Measurements from ENCODE around the gene GDI1. TPM values are rescaled to one million over a fixed set of nuclear protein-coding genes. Genes with fewer than 3 reads are reported as not detected.

The GDI1 gene
- total and polyA plus RNA-seq, 9 of the 15 experiments (the other 6 are each of a cell fraction or from before 2014, with no cell fraction given) = 0.97 to 82.6 (median 37.5) TPM

- TF ChIP-seq CREB3 (tag; conservative IDR thresholded peaks at IDR 0.05; ENCODE audit: low read depth) = no peak
- TF ChIP-seq, protein P1, sequence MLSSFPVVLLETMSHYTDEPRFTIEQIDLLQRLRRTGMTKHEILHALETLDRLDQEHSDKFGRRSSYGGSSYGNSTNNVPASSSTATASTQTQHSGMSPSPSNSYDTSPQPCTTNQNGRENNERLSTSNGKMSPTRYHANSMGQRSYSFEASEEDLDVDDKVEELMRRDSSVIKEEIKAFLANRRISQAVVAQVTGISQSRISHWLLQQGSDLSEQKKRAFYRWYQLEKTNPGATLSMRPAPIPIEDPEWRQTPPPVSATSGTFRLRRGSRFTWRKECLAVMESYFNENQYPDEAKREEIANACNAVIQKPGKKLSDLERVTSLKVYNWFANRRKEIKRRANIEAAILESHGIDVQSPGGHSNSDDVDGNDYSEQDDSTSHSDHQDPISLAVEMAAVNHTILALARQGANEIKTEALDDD (IDR thresholded peaks at IDR 0.05) = no peak
- TF ChIP-seq MTA1 (IDR thresholded peaks at IDR 0.05; ENCODE audit: borderline replicate concordance) = no peak
- TF ChIP-seq TEAD2 (tag; IDR thresholded peaks at IDR 0.05) = no peak
- TF ChIP-seq ZNF785 (CRISPR knock-in tag; IDR thresholded peaks at IDR 0.05) = no peak
- no peak for TF ChIP-seq GABPA (tag; conservative IDR thresholded peaks at IDR 0.05; ENCODE audit: low read depth)
- TF ChIP-seq CREB5 (CRISPR knock-in tag; IDR thresholded peaks at IDR 0.05) = no peak
- peak; percentile 83 for TF ChIP-seq E2F8 (IDR thresholded peaks at IDR 0.05; ENCODE audit: low read depth, partially characterized antibody)
- TF ChIP-seq ZNF224 (CRISPR knock-in tag; IDR thresholded peaks at IDR 0.05) = no peak; the same call in 1 of the 2 replicates
- no peak for TF ChIP-seq EP300 (IDR thresholded peaks at IDR 0.05; ENCODE audit: low read length)
- TF ChIP-seq, protein P2, sequence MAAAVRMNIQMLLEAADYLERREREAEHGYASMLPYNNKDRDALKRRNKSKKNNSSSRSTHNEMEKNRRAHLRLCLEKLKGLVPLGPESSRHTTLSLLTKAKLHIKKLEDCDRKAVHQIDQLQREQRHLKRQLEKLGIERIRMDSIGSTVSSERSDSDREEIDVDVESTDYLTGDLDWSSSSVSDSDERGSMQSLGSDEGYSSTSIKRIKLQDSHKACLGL (CRISPR knock-in tag; IDR thresholded peaks at IDR 0.05; ENCODE audit: borderline replicate concordance, poor library complexity, severe bottlenecking) = no peak
- TF ChIP-seq ZNF263 (CRISPR knock-in tag; IDR thresholded peaks at IDR 0.05; ENCODE audit: borderline replicate concordance) = no peak
- TF ChIP-seq, protein P3, sequence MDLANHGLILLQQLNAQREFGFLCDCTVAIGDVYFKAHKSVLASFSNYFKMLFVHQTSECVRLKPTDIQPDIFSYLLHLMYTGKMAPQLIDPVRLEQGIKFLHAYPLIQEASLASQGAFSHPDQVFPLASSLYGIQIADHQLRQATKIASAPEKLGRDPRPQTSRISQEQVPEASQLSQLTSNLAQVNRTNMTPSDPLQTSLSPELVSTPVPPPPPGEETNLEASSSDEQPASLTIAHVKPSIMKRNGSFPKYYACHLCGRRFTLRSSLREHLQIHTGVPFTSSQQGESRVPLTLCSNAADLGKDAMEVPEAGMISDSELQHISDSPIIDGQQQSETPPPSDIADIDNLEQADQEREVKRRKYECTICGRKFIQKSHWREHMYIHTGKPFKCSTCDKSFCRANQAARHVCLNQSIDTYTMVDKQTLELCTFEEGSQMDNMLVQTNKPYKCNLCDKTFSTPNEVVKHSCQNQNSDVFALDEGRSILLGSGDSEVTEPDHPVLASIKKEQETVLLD (IDR thresholded peaks at IDR 0.05) = no peak
- no peak for TF ChIP-seq LARP7 (IDR thresholded peaks at IDR 0.05)
- TF ChIP-seq, protein P4, sequence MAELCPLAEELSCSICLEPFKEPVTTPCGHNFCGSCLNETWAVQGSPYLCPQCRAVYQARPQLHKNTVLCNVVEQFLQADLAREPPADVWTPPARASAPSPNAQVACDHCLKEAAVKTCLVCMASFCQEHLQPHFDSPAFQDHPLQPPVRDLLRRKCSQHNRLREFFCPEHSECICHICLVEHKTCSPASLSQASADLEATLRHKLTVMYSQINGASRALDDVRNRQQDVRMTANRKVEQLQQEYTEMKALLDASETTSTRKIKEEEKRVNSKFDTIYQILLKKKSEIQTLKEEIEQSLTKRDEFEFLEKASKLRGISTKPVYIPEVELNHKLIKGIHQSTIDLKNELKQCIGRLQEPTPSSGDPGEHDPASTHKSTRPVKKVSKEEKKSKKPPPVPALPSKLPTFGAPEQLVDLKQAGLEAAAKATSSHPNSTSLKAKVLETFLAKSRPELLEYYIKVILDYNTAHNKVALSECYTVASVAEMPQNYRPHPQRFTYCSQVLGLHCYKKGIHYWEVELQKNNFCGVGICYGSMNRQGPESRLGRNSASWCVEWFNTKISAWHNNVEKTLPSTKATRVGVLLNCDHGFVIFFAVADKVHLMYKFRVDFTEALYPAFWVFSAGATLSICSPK (IDR thresholded peaks at IDR 0.05; ENCODE audit: borderline replicate concordance) = no peak
These were observed 35.7 kb upstream of the GDI1 start (continued) for GRCh38 chrX:154401045-154401799.
